Pancreas (tissue), 10 donors: ENCODE measurements around the gene EME2. TPM values are rescaled to one million over a fixed set of nuclear protein-coding genes. Genes with fewer than 3 reads are reported as not detected.

ENCODE experiments used
- ATAC-seq, 4 donors: fragments of 200-7000 bp; cut with Tn5 transposase; one replicate each; pipeline versions ENCODE4 v1.8.0 to v1.9.1; 2020; ENCODE audit warnings: mild to moderate bottlenecking in 4 of 4, moderate library complexity in 4 of 4
- DNase-seq, 6 donors: peaks; one replicate each; pipeline ENCODE4 v3.0.0-alpha.2; 2020
- FAIRE-seq: peaks from 2 replicates; lab custom pipeline; 2012; peaks lifted over from hg19 to GRCh38; lab: Jason Lieb, UNC
- H3K27ac ChIP-seq, 4 donors: fragments of 200-600 bp; sonication (generic); 1 replicate in 3 of 4; 2 replicates in 1 of 4; pipeline versions ENCODE4 v1.5.0 to v1.8.0; 2020
- H3K27me3 ChIP-seq, 4 donors: fragments of 200-600 bp; one replicate each; pipeline ENCODE4 v1.8.0; 2021
- H3K36me3 ChIP-seq, 3 donors: fragments of 200-600 bp; sonication (generic) in 1 of 3; one replicate each; pipeline versions ENCODE4 v1.5.0 to v1.8.0; 2020 to 2021
- H3K4me1 ChIP-seq, 3 donors: fragments of 200-600 bp; one replicate each; pipeline ENCODE4 v1.8.0; 2021
- H3K4me3 ChIP-seq, 4 donors: fragments of 200-600 bp; sonication (generic) in 2 of 4; one replicate each; pipeline versions ENCODE4 v1.5.0 to v1.8.0; 2020 to 2021
- H3K9me3 ChIP-seq, 4 donors: fragments of 200-600 bp; one replicate each; pipeline ENCODE4 v1.8.0; 2021
- WGBS, 2 donors: extraction: QIAGEN DNeasy Blood & Tissue Kit; methylation state at CpG; one replicate each; pipeline ENCODE4 v1.1.7; 2013; 5-methylcytosine and 5-hydroxymethylcytosine counted together
- intact Hi-C, 3 donors: fragments of 100-400 bp; cut with DNase I; formaldehyde crosslinking; loops; one replicate each; pipeline versions ENCODE4 v1.11.1 to v1.14.2; 2022
- polyA plus RNA-seq, 2 donors: library from polyadenylated mRNA; stranded (reverse); fragments of 200-250 nt; gene quantifications; one replicate each; pipeline ENCODE4 v1.2.3, GENCODE V29; 2013
- total RNA-seq, 6 donors: library from RNA; stranded (reverse); fragmentation: NEBNext Ultra II Directional in 4 of 6; extraction: Animal tissue kit (Norgen Biotek cat#: 25700) in 4 of 6; gene quantifications; one replicate each; pipeline versions ENCODE4 v1.2.1 to v1.2.4, GENCODE V29; 2021 to 2023
- TF ChIP-seq, protein P1 (sequence below), 4 donors: fragments of 200-600 bp; sonication (generic) in 3 of 4; IDR thresholded peaks; one replicate each; pipeline versions ENCODE4 v1.5.0 to v1.8.0; 2021; ENCODE audit warnings: antibody characterized with exemption in 4 of 4
- donor health status: healthy with polysubstance abuse.
- donor health status: DM: no; HTN: no; CAD: no; lungs with moderate emphysema.
- donor health status: DM: no; HTN: no; CAD: no.
- donor health status: control.
- donor health status: control.
- donor health status: Bipolar disorder and iron deficiency.
- donor health status: DM: yes; HTN: yes; CAD: no.
- donor health status: DM: no; HTN: no; CAD: no.
- donor health status: DM: no; HTN: no; CAD: no.
- donor health status: DM: yes; HTN: yes; CAD: no.

Gene EME2
- total and polyA plus RNA-seq, 8 donors, result 4.7 to 37.9 (median 8.1) TPM

DNA sequence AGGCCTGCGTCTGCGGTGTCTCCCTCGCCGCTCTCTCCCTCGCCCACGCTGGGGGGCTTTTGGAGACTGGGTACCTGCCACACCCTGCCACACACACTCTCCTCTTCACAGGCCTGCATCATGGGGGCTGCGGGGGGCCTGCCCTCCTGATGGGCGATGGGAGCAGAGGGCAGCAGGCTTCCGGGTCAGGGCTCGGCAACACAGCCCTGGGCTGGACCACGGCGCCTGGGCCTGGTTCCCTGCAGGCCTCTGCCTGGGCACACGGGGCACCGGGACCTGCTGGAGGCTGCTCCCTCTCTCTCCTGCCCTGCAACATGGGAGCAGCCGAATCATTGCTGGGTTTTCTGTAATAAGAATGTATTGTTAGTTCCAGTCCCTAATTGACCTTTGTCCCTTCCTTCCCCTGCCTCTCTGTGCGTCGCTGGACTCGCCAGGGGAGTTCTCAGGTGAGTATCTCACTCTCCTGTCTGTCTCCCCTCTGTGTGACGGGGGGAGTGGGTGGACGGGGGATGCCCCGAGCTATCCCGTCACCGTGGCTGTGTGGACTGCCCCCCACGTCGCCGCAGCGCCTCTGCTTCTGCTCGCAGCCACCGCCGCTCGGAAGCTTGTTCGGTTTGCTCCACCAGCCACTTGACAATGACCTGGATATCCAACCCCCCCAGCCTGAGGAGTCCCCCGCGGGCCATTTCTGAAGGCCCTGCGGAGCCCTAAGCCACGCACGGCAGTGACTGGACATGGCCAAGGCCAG lies 14.7 kb upstream of the EME2 start:
- FAIRE-seq (no peak), DNase-seq (peak in 2 of 6 donors; percentile 12 to 58), ATAC-seq (peak in 1 of 4 donors; percentile 3)
- Histone ChIP-seq H3K27ac (no peak overlapping the region), H3K27me3 (no peaks in the 10 kb centered on the region), H3K4me3 (no peak overlapping the region), H3K9me3 (no peaks in the 10 kb centered on the region), H3K36me3 (peaks cover 0 to 25% (median 14%) of the 10 kb centered on the region in 3 donors), H3K4me1 (no peaks in the 10 kb centered on the region)
- TF ChIP-seq, protein P1, sequence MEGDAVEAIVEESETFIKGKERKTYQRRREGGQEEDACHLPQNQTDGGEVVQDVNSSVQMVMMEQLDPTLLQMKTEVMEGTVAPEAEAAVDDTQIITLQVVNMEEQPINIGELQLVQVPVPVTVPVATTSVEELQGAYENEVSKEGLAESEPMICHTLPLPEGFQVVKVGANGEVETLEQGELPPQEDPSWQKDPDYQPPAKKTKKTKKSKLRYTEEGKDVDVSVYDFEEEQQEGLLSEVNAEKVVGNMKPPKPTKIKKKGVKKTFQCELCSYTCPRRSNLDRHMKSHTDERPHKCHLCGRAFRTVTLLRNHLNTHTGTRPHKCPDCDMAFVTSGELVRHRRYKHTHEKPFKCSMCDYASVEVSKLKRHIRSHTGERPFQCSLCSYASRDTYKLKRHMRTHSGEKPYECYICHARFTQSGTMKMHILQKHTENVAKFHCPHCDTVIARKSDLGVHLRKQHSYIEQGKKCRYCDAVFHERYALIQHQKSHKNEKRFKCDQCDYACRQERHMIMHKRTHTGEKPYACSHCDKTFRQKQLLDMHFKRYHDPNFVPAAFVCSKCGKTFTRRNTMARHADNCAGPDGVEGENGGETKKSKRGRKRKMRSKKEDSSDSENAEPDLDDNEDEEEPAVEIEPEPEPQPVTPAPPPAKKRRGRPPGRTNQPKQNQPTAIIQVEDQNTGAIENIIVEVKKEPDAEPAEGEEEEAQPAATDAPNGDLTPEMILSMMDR (IDR thresholded peaks at IDR 0.05), result no peak
- WGBS, 2 donors, result 88 to 90% methylated on average over 34 to 37 of the region's 37 CpGs
- intact Hi-C loops, result no loop called here

GRCh38 chr16:1758923-1759322 lies 13.7 kb upstream of the EME2 start:
- no peaks in the 10 kb centered on the region for H3K27me3 ChIP-seq
- H3K4me3 ChIP-seq, result no peak overlapping the region
- 92% methylated on average over 18 of the region's 18 CpGs for WGBS, 2 donors
- DNase-seq (peak in 1 of 6 donors; percentile 45), FAIRE-seq (no peak), ATAC-seq (no peak)
- peaks cover 0 to 33% (median 17%) of the 10 kb centered on the region in 3 donors for H3K36me3 ChIP-seq
- H3K27ac ChIP-seq, result no peak overlapping the region
- intact Hi-C loops, result no loop called here
- TF ChIP-seq, protein P1 (IDR thresholded peaks at IDR 0.05), result no peak
- no peaks in the 10 kb centered on the region for H3K4me1 ChIP-seq
- H3K9me3 ChIP-seq, result no peaks in the 10 kb centered on the region

DNA sequence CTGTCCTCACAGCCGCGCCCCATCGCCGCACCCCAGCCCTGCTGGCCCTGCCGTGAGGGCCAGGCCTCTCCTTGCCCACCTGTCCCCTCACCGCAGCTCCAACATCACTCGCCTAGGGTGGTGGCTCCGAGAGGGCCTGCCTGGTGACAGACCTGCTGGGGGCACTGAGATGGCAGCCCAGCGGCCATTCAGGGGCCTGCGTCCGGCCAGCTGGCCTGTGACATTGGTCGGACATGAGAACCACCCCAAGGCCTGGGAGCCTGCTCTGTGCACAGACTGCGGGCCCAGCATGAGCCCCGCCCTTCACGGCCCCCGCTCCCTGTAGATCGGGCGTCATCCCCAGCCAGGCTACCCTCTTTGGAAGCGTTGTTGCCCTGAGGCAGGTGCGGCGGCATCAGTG lies 13.1 kb upstream of the EME2 start:
- H3K4me3 ChIP-seq, result no peak overlapping the region
- no peak overlapping the region for H3K27ac ChIP-seq
- intact Hi-C loops, result no loop called here
- TF ChIP-seq, protein P1 (IDR thresholded peaks at IDR 0.05), result no peak
- H3K9me3 ChIP-seq, result no peaks in the 10 kb centered on the region
- ATAC-seq (no peak), DNase-seq (peak in 2 of 6 donors; percentile 19 to 76), FAIRE-seq (no peak)
- WGBS, 2 donors, result 96 to 99% methylated on average over 21 of the region's 21 CpGs
- H3K27me3 ChIP-seq, result no peaks in the 10 kb centered on the region
- H3K36me3 ChIP-seq, result peaks cover 0 to 32% (median 21%) of the 10 kb centered on the region in 3 donors
- H3K4me1 ChIP-seq, result no peaks in the 10 kb centered on the region

- Histone ChIP-seq H3K4me3 (no peak overlapping the region), H3K4me1 (no peaks in the 10 kb centered on the region), H3K27me3 (no peaks in the 10 kb centered on the region), H3K27ac (no peak overlapping the region), H3K9me3 (no peaks in the 10 kb centered on the region), H3K36me3 (peaks cover 0 to 46% (median 27%) of the 10 kb centered on the region in 3 donors)
- DNase-seq (no peak), ATAC-seq (no peak), FAIRE-seq (no peak)
- intact Hi-C loops, result no loop called here
- TF ChIP-seq, protein P1 (IDR thresholded peaks at IDR 0.05), result no peak
- WGBS, 2 donors, result 92 to 94% methylated on average over 14 to 15 of the region's 15 CpGs
Measured at GRCh38 chr16:1760911-1761310, 11.7 kb upstream of the EME2 start.

- Histone ChIP-seq H3K4me1 (no peaks in the 10 kb centered on the region), H3K9me3 (no peaks in the 10 kb centered on the region), H3K4me3 (no peak overlapping the region), H3K36me3 (peaks cover 0 to 53% (median 27%) of the 10 kb centered on the region in 3 donors), H3K27me3 (no peaks in the 10 kb centered on the region), H3K27ac (no peak overlapping the region)
- WGBS, 2 donors, result 92 to 96% methylated on average over 15 of the region's 15 CpGs
- TF ChIP-seq, protein P1 (IDR thresholded peaks at IDR 0.05), result no peak
- intact Hi-C loops, result no loop called here
- FAIRE-seq (no peak), DNase-seq (peak in 2 of 6 donors; percentile 51 to 71), ATAC-seq (no peak)
Measured at GRCh38 chr16:1761751-1762150, 10.9 kb upstream of the EME2 start.
